Motor neuron (in vitro differentiated cells): Measurements from ENCODE around the gene HES4. TPM values are rescaled to one million over a fixed set of nuclear protein-coding genes. Genes with fewer than 3 reads are reported as not detected.
"Not testable (repeated sequence)": the region's sequence is repeated elsewhere in the genome, so short reads cannot be mapped to it uniquely, and the experiment has no call there.

ENCODE experiments used
- ATAC-seq, 8 experiments: fragments of 200-7000 bp; cut with Tn5 transposase; replicated peaks in 6 of 8; 2 replicates each; pipeline ENCODE4 v1.8.0; 2021; ENCODE audit warnings: mild to moderate bottlenecking in 8 of 8, moderate library complexity in 8 of 8
- H3K27ac ChIP-seq, 2 donors: fragments of 250-450 bp; sonication (Bioruptor Pico); 2 replicates each; pipeline ENCODE4 v1.9.0; 2021; ENCODE audit warnings: antibody characterized with exemption in 2 of 2, mild to moderate bottlenecking in 2 of 2, moderate library complexity in 1 of 2
- H3K4me1 ChIP-seq, 2 donors: fragments of 250-450 bp; sonication (Bioruptor Pico); replicated peaks in 1 of 2; 2 replicates each; pipeline ENCODE4 v1.6.1; 2021; ENCODE audit warnings: antibody characterized with exemption in 2 of 2, mild to moderate bottlenecking in 2 of 2, moderate library complexity in 1 of 2
- H3K4me3 ChIP-seq, 5 donors: fragments of 250-450 bp; sonication (Bioruptor Pico); 2 replicates each; pipeline ENCODE4 v1.9.0; 2021; ENCODE audit warnings: antibody characterized with exemption in 5 of 5, mild to moderate bottlenecking in 5 of 5, moderate library complexity in 4 of 5
- WGBS, 10 experiments: fragments of 450-650 bp; shearing (Covaris generic); methylation state at CpG; one replicate each; pipeline ENCODE4 v1.0.0; 2022; 5-methylcytosine and 5-hydroxymethylcytosine counted together
- in situ Hi-C, 9 experiments: fragments of 400-800 bp; cut with MboI; loops; one replicate each; pipeline ENCODE4 v1.15.0; 2021; ENCODE audit warnings: low sequenced_read_pairs in 9 of 9, low pct_unique_long_range_greater_than_20kb in 2 of 9; ENCODE audit not compliant: unreplicated experiment in 9 of 9
- total RNA-seq, 8 experiments: library from RNA; unstranded; fragments of 300-600 nt; gene quantifications; 2 replicates each; pipeline versions ENCODE4 v1.2.3 to v1.2.4, GENCODE V29; 2022

The HES4 gene
- total RNA-seq, 8 experiments from 2014 or later, result 0.45 to 100 (median 43.1) TPM

- peak overlapping the region; percentile 96 to 98 for H3K27ac ChIP-seq
- H3K4me3 ChIP-seq, result peak overlapping the region; percentile 52 to 99 (median 55)
- in situ Hi-C loops, result no loop called here
- 0 to 3% (median 1%) methylated on average over 1 to 18 of the region's 86 CpGs; no CpG with 5 or more reads in 6 of the 10 experiments for WGBS, 10 experiments
- H3K4me1 ChIP-seq, result peaks cover 23 to 36% of the 10 kb centered on the region in 2 donors
- ATAC-seq, result peak; percentile 3 to 40 (median 28)
These were observed 737 bp downstream of the HES4 start for GRCh38 chr1:998995-999724.

- Histone ChIP-seq H3K4me1 (peaks cover 20 to 33% of the 10 kb centered on the region in 2 donors), H3K4me3 (peak overlapping the region; percentile 52 to 99 (median 55)), H3K27ac (peak overlapping the region; percentile 96 to 98)
- WGBS, 10 experiments, result 0 to 20% methylated on average over 1 to 2 of the region's 27 CpGs; no CpG with 5 or more reads in 8 of the 10 experiments
- peak in 4 of 8 experiments; percentile 3 to 29 (median 15) for ATAC-seq
- in situ Hi-C loops, result no loop called here
These were observed 1.2 kb downstream of the HES4 start for GRCh38 chr1:998745-998994.

- peak in 5 of 8 experiments; percentile 0 to 26 (median 17) for ATAC-seq
- in situ Hi-C loops, result no loop called here
- peak overlapping the region; percentile 52 to 99 (median 55) for H3K4me3 ChIP-seq
- 6 to 15% methylated on average over 4 to 23 of the region's 75 CpGs; no CpG with 5 or more reads in 8 of the 10 experiments for WGBS, 10 experiments
- peak overlapping the region; percentile 96 to 98 for H3K27ac ChIP-seq
- H3K4me1 ChIP-seq, result peaks cover 20 to 33% of the 10 kb centered on the region in 2 donors
These were observed 1.7 kb downstream of the HES4 start for GRCh38 chr1:997993-998744.

- ATAC-seq, result no peak
- WGBS, 10 experiments, result no CpG with 5 or more reads among the region's 3 CpGs
- Histone ChIP-seq H3K4me3 (peak overlapping the region; percentile 52 to 99 (median 55)), H3K4me1 (peaks cover 20 to 33% of the 10 kb centered on the region in 2 donors), H3K27ac (peak overlapping the region in 1 of 2 donors; percentile 96)
- in situ Hi-C loops, result no loop called here
These were observed 2.2 kb downstream of the HES4 start for GRCh38 chr1:997713-997992.

GRCh38 chr1:996851-997712, 2.8 kb downstream of the HES4 start:
- in situ Hi-C loops, result no loop called here
- Histone ChIP-seq H3K27ac (peak overlapping the region in 1 of 2 donors; percentile 96), H3K4me1 (peaks cover 20 to 31% of the 10 kb centered on the region in 2 donors), H3K4me3 (peak overlapping the region in 4 of 5 donors; percentile 54 to 99 (median 61))
- no peak for ATAC-seq
- WGBS, 10 experiments, result 49 to 90% (median 60%) methylated on average over 2 to 3 of the region's 24 CpGs; no CpG with 5 or more reads in 5 of the 10 experiments

GRCh38 chr1:995665-996633, 3.9 kb downstream of the HES4 start:
- no peak overlapping the region for H3K4me3 ChIP-seq
- no peak for ATAC-seq
- 17 to 57% (median 42%) methylated on average over 2 to 4 of the region's 30 CpGs; no CpG with 5 or more reads in 7 of the 10 experiments for WGBS, 10 experiments
- peak overlapping the region in 1 of 2 donors; percentile 2 for H3K27ac ChIP-seq
- H3K4me1 ChIP-seq, result peaks cover 20 to 30% of the 10 kb centered on the region in 2 donors
- in situ Hi-C loops, result no loop called here

GRCh38 chr1:994546-994945, 5.4 kb downstream of the HES4 start:
- H3K4me3 ChIP-seq, ATAC-seq, in situ Hi-C loops, H3K27ac ChIP-seq: not testable (repeated sequence)
- WGBS, 10 experiments, result 71 to 93% (median 78%) methylated on average over 1 to 6 of the region's 6 CpGs; no CpG with 5 or more reads in 4 of the 10 experiments
- H3K4me1 ChIP-seq, result peaks cover 20 to 30% of the 10 kb centered on the region in 2 donors

GRCh38 chr1:993379-993995, 6.4 kb downstream of the HES4 start:
- 48 to 72% (median 54%) methylated on average over 7 to 11 of the region's 15 CpGs; no CpG with 5 or more reads in 7 of the 10 experiments for whole genome bisulfite sequencing, 10 experiments
- ATAC-seq, result no peak
- Histone ChIP-seq H3K27ac (no peak overlapping the region), H3K4me1 (peaks cover 20 to 30% of the 10 kb centered on the region in 2 donors), H3K4me3 (no peak overlapping the region)
- in situ Hi-C loops, result no loop called here

GRCh38 chr1:992362-992761, 7.5 kb downstream of the HES4 start:
- no peak for ATAC-seq
- WGBS, 10 experiments, result 67 to 100% (median 89%) methylated on average over 1 to 7 of the region's 7 CpGs
- Histone ChIP-seq H3K4me1 (peaks cover 11 to 19% of the 10 kb centered on the region in 2 donors), H3K27ac (no peak overlapping the region), H3K4me3 (no peak overlapping the region)
- in situ Hi-C loops, result no loop called here

GRCh38 chr1:991895-992294, 8.0 kb downstream of the HES4 start:
- Histone ChIP-seq H3K4me1 (peaks cover 6 to 14% of the 10 kb centered on the region in 2 donors), H3K4me3 (no peak overlapping the region), H3K27ac (no peak overlapping the region)
- no peak for ATAC-seq
- WGBS, 10 experiments, result 71 to 97% (median 92%) methylated on average over 3 to 10 of the region's 10 CpGs
- in situ Hi-C loops, result no loop called here

GRCh38 chr1:991275-991674, 8.6 kb downstream of the HES4 start:
- ATAC-seq, H3K4me3 ChIP-seq, in situ Hi-C loops, H3K27ac ChIP-seq: not testable (repeated sequence)
- H3K4me1 ChIP-seq, result peaks cover 6 to 12% of the 10 kb centered on the region in 2 donors
- WGBS, 10 experiments, result 81 to 100% (median 88%) methylated on average over 1 to 6 of the region's 6 CpGs; no CpG with 5 or more reads in 1 of the 10 experiments
